Measurements from ENCODE around the gene SELENOS.

SELENOS gene

DNA sequence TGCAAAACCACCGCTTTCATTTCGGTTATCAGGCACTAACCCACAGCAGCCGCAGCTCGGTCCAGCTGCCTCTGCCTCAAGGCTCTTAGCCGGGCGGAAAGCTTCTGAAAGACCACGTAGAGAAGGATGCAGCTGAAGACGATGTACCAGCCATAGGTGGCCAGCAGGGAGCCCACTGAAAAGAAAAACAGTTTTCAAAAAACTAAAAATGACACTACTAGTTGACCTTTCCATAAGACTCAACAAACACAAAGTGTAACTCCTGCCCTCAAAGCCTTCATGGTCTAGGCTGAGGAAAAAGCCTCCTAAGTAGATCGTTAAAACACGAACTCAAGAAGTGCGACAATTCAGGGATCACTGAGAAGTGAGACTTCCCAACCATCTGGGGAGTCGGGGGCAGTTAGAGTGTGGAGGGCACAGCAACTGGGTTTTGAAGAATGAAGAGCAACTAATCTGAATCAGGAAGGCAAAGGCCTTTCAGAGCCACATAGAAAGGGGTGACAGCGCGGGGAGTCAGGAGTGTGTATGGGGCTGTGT, 716 bp downstream of the SELENOS start:
- DNase-seq (ENCODE audit: low read depth): peak; percentile 63

DNA sequence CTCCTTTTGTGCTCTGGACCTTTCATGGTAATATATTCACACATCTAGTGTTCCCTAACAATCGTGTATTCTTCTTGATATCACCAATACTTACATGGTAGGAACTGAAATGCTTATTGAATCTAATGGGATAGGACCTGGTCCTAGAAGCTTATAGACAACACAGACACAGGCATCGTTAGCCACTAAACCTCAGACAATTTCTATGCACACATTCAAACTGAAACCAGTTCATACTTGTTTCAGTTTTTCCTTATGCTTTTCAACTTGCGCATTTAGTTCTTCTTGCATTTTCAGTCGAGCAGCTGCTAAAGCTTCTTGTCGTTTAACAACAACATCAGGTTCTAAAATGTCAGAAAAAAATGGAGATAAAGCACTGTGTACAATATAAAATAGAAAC, 2.3 kb downstream of the SELENOS start:
- DNase-seq (ENCODE audit: low read depth): no peak

DNA sequence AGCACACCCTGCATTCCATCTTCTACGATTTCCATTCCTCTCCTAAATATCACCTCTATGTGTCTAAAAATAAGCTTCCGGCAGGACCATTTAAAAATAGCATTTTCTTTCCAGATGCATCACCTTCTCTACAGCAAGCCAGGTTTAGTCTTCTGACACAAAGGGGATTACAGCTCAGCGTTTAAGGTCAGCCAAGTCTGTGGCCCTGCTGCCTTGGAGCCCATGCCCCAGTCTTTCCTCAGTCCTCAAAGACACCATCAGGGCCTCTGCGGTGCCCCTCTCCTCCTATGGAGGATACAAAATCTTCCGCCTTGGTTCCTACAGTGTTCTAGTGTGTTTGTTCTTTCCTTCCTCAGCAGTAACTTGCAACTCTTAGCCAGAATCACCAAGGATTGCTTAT, 3.8 kb downstream of the SELENOS start:
- DNase-seq (ENCODE audit: low read depth): no peak

GRCh38 chr15:101272584-101272983, 4.7 kb downstream of the SELENOS start:
- no peak for DNase-seq (ENCODE audit: low read depth)

- no peak for DNase-seq (ENCODE audit: low read depth)
Observed at GRCh38 chr15:101269479-101270223, 7.6 kb downstream of the SELENOS start.

DNA sequence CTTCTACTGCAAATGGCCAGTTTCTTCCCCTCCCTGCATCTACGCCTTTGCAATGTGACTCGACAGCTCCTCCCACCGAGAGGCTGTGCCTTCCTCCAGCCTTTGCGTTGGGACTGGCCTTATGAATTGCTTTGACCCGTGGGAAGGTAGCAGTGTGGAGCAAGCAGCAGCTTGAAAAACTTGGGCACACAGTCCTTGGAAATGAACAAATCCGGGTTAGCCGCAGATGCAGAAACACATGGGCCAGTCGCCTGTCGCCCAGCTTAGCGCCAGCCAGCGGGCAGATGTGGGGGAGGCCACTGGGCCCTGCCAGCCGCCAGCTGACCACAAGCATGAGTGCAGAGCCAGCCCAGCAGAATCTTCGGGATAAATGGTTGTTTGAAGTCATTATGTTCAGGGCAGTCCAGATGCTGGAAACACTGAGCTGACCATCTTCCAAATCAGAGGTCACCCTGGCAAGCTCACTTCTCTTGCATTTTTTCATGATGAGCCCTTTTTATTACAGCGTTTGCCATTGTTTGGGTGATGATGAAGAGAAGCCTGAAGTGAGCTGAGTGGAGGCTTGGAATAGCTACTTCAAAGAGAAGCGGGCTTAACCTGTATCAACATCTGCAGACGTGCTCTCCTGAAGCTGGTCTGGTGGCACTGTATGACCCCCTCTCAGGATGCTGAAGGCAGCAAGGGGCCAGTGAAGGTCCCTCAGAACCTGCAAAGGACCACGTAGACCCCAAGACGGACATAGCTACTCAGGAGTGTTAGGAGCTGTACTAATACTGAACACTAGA, 9.8 kb downstream of the SELENOS start:
- DNase-seq (ENCODE audit: low read depth): peak; percentile 62

GRCh38 chr15:101266787-101267186, 10.5 kb downstream of the SELENOS start:
- DNase-seq (ENCODE audit: low read depth): no peak

GRCh38 chr15:101266034-101266433, 11.3 kb downstream of the SELENOS start:
- peak; percentile 83 for DNase-seq (ENCODE audit: low read depth)

DNA sequence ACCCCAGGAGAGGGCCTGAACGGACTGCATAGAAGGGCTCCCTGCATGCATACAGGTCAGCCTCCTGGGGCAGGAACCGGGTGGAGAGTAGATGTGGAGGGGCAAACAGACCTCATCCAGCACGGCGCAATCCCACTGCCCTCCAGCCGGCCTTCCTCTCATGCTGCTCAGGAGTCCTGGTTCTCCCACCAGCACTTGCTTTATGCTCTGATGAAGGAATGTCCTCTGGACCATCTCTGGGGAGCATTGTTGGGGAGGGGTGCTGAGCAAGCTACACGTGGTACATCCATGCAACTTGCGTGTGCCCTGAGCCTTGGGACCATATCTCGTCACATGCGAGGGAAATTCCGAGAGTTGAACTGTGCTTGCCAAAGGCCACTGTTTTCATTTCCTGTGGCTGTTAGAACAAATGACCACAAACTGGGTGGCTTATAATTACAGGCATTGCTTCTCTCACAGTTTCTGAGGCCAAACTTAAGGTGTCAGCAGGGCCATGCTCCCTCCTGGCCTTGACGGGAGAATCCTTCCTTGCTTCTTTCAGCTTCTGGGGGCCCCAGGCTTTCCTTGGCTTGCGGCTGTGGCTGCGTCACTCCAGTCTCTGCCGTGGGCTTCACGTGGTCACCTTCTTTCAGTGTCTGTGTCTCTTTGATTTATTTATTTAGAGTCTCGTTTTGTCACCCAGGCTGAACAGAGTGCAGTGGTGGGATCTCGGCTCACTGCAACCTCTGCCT, 12.2 kb downstream of the SELENOS start:
- no peak for DNase-seq (ENCODE audit: low read depth)

GRCh38 chr15:101264011-101264410, 13.3 kb downstream of the SELENOS start:
- DNase-seq (ENCODE audit: low read depth): peak; percentile 73

GRCh38 chr15:101262551-101262950, 14.7 kb downstream of the SELENOS start:
- no peak for DNase-seq (ENCODE audit: low read depth)

DNA sequence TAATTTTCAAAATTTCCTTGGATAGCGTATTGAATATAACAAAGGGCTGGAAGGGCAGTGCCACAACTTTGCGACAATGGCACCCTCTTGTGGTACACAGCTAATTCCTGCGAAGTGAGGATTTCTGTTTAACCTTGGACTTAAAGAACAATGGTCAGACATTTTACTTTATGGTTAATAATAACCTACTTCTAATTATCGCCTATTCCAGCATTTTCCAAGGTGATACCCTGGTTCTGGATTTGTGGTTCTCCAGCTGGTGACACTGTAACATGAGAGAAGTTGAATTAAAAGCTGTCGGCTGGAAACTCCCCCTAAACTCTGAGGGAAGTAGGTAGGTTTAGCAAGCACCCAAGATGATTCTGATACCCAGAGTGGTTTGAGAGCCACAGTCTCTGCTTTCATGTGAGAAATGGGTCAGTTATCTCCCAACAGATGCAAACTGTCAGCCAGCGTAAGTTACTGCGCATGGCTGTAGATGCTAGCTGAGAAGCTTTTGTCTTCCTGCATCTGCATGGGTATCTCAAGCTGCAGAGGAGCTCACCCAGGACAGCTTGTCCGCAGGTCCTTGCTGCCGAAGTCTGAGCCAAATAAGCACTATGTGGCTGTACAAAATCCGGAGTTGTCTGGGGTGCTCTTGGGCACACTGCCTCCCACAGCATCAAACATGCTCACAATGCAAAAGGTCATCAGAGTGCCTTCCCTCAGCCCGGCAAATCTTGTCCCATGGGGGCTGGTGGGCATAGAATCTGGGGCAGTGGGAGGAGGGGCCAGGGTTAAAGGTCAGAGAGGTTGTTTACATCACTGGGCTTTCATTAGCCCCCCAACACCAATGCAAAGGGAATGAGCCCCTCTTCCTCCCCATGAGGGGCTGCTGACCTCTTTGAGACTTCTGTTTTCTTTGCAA, 18.8 kb downstream of the SELENOS start:
- peak; percentile 76 for DNase-seq (ENCODE audit: low read depth)

- DNase-seq (ENCODE audit: low read depth): no peak
Observed at GRCh38 chr15:101256757-101257156, 20.5 kb downstream of the SELENOS start.

DNA sequence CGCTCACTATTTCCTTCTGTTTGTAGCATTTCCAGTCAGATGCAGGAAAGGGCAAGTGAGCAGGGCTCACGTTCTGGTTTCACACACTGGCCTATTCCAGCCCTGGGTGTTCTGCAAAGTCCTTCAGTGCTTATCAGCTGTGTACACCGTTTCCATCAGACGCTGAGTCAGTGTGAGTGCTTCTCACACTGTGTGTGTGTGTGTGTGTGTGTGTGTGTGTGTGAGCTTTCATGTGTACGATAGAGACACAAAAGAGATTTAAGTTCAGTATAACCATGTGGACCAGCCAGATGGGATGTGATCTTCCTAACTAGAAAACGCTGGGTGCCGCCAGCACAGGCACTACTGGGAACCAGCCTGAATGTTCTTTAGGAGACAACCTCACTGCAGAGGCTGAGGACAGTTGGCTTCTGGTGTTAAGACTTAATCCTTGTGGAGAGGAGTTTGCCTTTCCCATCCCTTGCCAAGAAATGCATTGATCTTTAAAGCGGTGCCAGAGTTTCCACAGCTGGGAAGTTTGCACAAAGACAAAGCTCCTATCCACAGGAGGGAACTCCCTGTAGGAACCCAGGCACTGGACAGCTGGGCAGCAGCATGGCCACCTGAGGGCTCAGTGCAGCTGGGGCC, 21.6 kb downstream of the SELENOS start:
- peak; percentile 93 for DNase-seq (ENCODE audit: low read depth)

GRCh38 chr15:101255051-101255395, 22.3 kb downstream of the SELENOS start:
- DNase-seq (ENCODE audit: low read depth): no peak

- DNase-seq (ENCODE audit: low read depth): no peak
Observed at GRCh38 chr15:101254157-101255050, 22.9 kb downstream of the SELENOS start.

DNA sequence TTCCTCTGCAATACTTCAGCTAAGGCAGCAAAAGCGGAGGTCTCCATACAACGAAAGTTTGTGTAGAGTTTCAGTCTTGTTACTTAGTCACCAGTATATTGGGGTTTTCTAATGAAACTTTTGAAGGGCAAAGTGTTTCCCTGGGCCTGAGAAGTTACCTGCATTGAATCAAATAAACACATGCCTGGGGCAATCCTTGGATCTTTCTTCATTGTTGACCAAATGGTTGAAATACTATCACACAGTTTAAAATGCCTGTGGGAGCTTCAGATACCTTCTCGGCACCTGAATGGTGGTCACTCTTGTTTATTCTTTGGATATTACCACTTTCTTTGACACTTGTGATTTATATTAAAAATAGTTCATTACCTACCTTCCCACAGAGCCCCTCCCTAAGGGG, 24.4 kb downstream of the SELENOS start:
- DNase-seq (ENCODE audit: low read depth): no peak

DNA sequence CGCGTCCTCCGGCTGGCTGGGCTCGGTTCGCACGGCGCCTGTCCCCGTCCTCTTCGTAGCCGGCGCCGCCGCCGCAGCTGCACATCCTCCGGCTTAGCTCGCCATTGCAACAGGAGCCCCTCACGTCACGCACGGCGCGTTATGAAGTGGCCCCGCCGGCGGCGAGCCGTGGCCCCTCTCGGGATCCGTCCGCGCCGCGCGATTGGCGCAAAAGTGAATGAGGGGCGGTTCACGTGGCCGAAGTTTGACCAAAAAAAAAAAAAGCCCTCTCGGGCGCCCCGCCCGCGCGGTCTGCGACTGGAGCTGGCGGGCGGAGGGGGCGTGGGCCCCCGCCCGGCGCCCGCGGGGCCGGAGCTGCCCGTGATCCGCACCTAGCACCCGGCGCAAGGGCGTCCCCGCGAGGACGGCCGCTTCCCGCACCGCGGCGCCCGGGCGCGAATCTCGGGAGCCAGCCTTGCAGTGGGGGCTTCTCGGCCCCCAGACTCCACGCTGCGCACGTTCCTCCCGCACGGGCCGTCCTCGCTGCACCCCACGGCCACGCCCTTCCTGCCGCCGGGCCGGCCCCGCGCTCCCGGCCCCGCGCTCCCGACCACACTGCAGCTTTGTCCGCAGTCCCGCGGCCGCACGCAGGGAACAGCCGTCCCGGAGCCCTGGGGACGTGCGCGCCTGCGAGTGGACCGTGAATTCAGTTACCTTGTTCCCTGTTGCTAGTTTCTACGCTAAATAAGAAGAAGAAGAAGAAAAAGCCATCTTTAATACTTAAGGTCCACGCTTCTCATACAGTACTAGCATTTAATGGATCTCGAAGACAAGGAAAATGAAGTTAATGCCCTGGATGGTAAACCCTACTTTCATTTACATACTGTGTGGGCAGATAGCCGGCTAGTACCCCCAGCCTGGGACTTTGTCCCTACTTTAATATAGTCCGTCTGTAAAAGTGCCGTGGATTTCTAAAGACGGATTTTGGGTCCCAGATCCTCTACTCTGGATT, 25.2 kb downstream of the SELENOS start, which contains the start of gene CHSY1:
Gene CHSY1, minus strand, starts transcription at position 219 of the 991 bp plus-strand sequence. CDS start 592 bp downstream, outside the sequence.
- DNase-seq (ENCODE audit: low read depth): peak; percentile 96
